Esophagus (tissue), 2 donors: ENCODE data around the gene NPAS3. TPM values are rescaled to one million over a fixed set of nuclear protein-coding genes. Genes with fewer than 3 reads are reported as not detected.

Experiments used
- H3K27ac ChIP-seq, 2 donors: one replicate each; pipeline ENCODE4 v1.5.1; 2013; ENCODE audit warnings: low read depth in 2 of 2, mild to moderate bottlenecking in 2 of 2, inconsistent platforms in 1 of 2, low read length in 1 of 2, moderate library complexity in 1 of 2
- H3K27me3 ChIP-seq, 2 donors: one replicate each; pipeline ENCODE4 v1.6.1; 2013; ENCODE audit warnings: low read length in 2 of 2, control low read depth in 1 of 2, mild to moderate bottlenecking in 1 of 2; ENCODE audit not compliant: insufficient read depth in 2 of 2, control insufficient read depth in 1 of 2
- H3K36me3 ChIP-seq, 2 donors: one replicate each; pipeline ENCODE4 v1.6.1; 2013; ENCODE audit warnings: low read length in 1 of 2; ENCODE audit not compliant: control insufficient read depth in 2 of 2, insufficient read depth in 2 of 2
- H3K4me1 ChIP-seq, 2 donors: one replicate each; pipeline ENCODE4 v1.6.1; 2013; ENCODE audit warnings: low read length in 1 of 2; ENCODE audit not compliant: control insufficient read depth in 2 of 2, insufficient read depth in 2 of 2
- H3K4me3 ChIP-seq, 2 donors: one replicate each; pipeline ENCODE4 v1.5.1; 2013; ENCODE audit warnings: low read length in 2 of 2, mild to moderate bottlenecking in 2 of 2, low read depth in 1 of 2, moderate library complexity in 1 of 2
- H3K9me3 ChIP-seq, 2 donors: one replicate each; pipeline ENCODE4 v1.6.1; 2013; ENCODE audit warnings: mild to moderate bottlenecking in 2 of 2, low read depth in 1 of 2, low read length in 1 of 2, moderate library complexity in 1 of 2; ENCODE audit not compliant: control insufficient read depth in 2 of 2, insufficient read depth in 1 of 2
- WGBS, 2 donors: extraction: QIAGEN DNeasy Blood & Tissue Kit; methylation state at CpG; one replicate each; pipeline ENCODE4 v1.1.7; 2013; 5-methylcytosine and 5-hydroxymethylcytosine counted together
- polyA plus RNA-seq, 2 donors: library from polyadenylated mRNA; stranded (reverse); fragments of 200-250 nt; gene quantifications; one replicate each; pipeline ENCODE4 v1.2.3, GENCODE V29; 2013
- donor health status: healthy with polysubstance abuse.
- donor health status: Bipolar disorder and iron deficiency.

NPAS3 gene
- polyA plus RNA-seq, 2 donors, result 0.08 to 0.13 TPM

DNA sequence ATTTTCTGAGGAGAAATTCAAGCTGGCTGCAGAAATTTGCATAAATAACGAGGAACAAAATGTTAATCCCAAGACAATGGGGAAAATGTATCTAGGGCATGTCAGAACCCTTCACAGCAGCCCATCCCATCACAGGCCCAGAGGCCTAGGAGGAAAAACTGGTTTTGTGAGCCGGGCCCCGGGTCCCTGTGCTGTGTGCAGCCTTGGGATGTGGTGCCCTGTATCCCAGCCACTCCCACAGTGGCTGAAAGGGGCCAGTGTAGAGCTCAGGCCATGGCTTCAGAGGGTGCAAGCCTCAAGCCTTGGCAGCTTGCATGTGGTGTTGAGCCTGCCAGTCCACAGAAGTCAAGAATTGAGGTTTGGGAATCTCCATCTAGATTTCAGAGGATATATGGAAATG, 57.7 kb downstream of the NPAS3 start:
- no peaks in the 10 kb centered on the region for H3K36me3 ChIP-seq
- H3K4me1 ChIP-seq, result no peaks in the 10 kb centered on the region
- no peaks in the 10 kb centered on the region for H3K27me3 ChIP-seq
- no peak overlapping the region for H3K4me3 ChIP-seq
- no peak overlapping the region for H3K27ac ChIP-seq
- no peaks in the 10 kb centered on the region for H3K9me3 ChIP-seq
- WGBS, 2 donors, result 51 to 76% methylated on average over 3 of the region's 3 CpGs

GRCh38 chr14:32998433-32998832, 59.8 kb downstream of the NPAS3 start:
- Histone ChIP-seq H3K4me3 (no peak overlapping the region), H3K4me1 (no peaks in the 10 kb centered on the region), H3K27me3 (no peaks in the 10 kb centered on the region), H3K36me3 (no peaks in the 10 kb centered on the region), H3K9me3 (no peaks in the 10 kb centered on the region), H3K27ac (no peak overlapping the region)

GRCh38 chr14:33009673-33010072, 71.0 kb downstream of the NPAS3 start:
- 89 to 91% methylated on average over 3 of the region's 3 CpGs for WGBS, 2 donors

GRCh38 chr14:33010495-33010894, 71.8 kb downstream of the NPAS3 start:
- no peaks in the 10 kb centered on the region for H3K27me3 ChIP-seq
- no peak overlapping the region for H3K4me3 ChIP-seq
- H3K36me3 ChIP-seq, result no peaks in the 10 kb centered on the region
- H3K9me3 ChIP-seq, result no peaks in the 10 kb centered on the region
- WGBS, 2 donors, result 92 to 97% methylated on average over 3 of the region's 3 CpGs
- no peaks in the 10 kb centered on the region for H3K4me1 ChIP-seq
- H3K27ac ChIP-seq, result no peak overlapping the region

More at GRCh38 chr14:33009673-33010072, 71.0 kb downstream of the NPAS3 start:
- Histone ChIP-seq H3K9me3 (no peaks in the 10 kb centered on the region), H3K27me3 (no peaks in the 10 kb centered on the region), H3K4me3 (no peak overlapping the region), H3K36me3 (no peaks in the 10 kb centered on the region), H3K27ac (no peak overlapping the region), H3K4me1 (no peaks in the 10 kb centered on the region)

GRCh38 chr14:33014710-33015109, 76.0 kb downstream of the NPAS3 start:
- Histone ChIP-seq H3K27me3 (no peaks in the 10 kb centered on the region), H3K4me3 (no peak overlapping the region), H3K36me3 (no peaks in the 10 kb centered on the region), H3K9me3 (no peaks in the 10 kb centered on the region), H3K4me1 (no peaks in the 10 kb centered on the region), H3K27ac (no peak overlapping the region)
- 87 to 93% methylated on average over 4 of the region's 4 CpGs for WGBS, 2 donors

DNA sequence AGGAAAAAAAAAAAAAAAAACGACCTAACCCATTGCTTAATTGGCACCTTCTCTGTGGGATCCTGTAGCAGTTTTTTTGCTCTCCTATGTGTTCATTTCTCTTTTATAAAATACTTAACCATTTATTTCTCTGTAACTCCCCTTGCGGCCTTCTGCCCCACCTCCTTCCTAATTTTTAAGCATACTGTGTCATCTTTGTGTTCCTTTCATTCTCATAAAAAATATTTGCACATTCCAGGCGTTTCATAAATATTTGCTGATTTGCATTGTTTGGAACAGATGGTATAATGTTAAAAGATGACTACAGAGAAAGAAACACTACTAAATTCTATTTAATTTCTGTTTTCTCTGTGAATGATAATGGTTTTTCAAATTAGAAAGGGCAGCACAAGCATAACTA, 77.9 kb downstream of the NPAS3 start:
- Histone ChIP-seq H3K4me1 (no peaks in the 10 kb centered on the region), H3K9me3 (no peaks in the 10 kb centered on the region), H3K4me3 (no peak overlapping the region), H3K27ac (no peak overlapping the region), H3K27me3 (no peaks in the 10 kb centered on the region), H3K36me3 (no peaks in the 10 kb centered on the region)
- WGBS, 2 donors, result 50 to 58% methylated on average over 3 of the region's 3 CpGs

DNA sequence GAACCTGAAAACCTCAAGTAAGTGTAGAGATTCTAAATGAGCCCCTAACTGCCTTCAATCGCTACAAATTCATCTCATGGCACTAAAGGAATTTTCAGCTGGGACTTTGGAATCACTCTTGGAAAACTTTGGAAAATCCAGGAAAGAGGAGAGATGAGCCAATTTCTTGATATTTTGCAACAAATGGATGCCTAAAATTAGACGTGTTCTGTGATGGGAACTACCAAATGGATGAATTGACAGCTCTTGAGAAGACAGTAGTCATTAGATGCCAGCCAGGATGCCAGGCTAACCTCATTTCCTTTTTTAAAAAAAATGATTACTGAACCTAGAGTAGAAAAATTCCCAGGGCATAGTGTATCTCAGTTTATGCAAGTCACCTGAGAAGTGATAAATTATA, 78.3 kb downstream of the NPAS3 start:
- Histone ChIP-seq H3K36me3 (no peaks in the 10 kb centered on the region), H3K9me3 (no peaks in the 10 kb centered on the region), H3K4me1 (no peaks in the 10 kb centered on the region), H3K27me3 (no peaks in the 10 kb centered on the region), H3K4me3 (no peak overlapping the region), H3K27ac (no peak overlapping the region)
- 62 to 71% methylated on average over 2 of the region's 2 CpGs for WGBS, 2 donors

GRCh38 chr14:33019346-33019745, 80.7 kb downstream of the NPAS3 start:
- no peaks in the 10 kb centered on the region for H3K36me3 ChIP-seq
- H3K9me3 ChIP-seq, result no peaks in the 10 kb centered on the region
- no peak overlapping the region for H3K27ac ChIP-seq
- no peaks in the 10 kb centered on the region for H3K4me1 ChIP-seq
- WGBS, 2 donors, result 69 to 70% methylated on average over 3 of the region's 3 CpGs
- H3K4me3 ChIP-seq, result no peak overlapping the region
- no peaks in the 10 kb centered on the region for H3K27me3 ChIP-seq

- Histone ChIP-seq H3K36me3 (no peaks in the 10 kb centered on the region), H3K27me3 (no peaks in the 10 kb centered on the region), H3K4me1 (no peaks in the 10 kb centered on the region), H3K4me3 (no peak overlapping the region), H3K27ac (no peak overlapping the region), H3K9me3 (no peaks in the 10 kb centered on the region)
- WGBS, 2 donors, result 51 to 63% methylated on average over 5 of the region's 5 CpGs
Measured at GRCh38 chr14:33026850-33027430, 88.3 kb downstream of the NPAS3 start.

- Histone ChIP-seq H3K9me3 (no peaks in the 10 kb centered on the region), H3K4me3 (no peak overlapping the region), H3K4me1 (no peaks in the 10 kb centered on the region), H3K36me3 (no peaks in the 10 kb centered on the region), H3K27ac (no peak overlapping the region), H3K27me3 (no peaks in the 10 kb centered on the region)
Measured at GRCh38 chr14:33029511-33029910, 90.8 kb downstream of the NPAS3 start.
